ENCODE measurements around the gene ZNF391. TPM values are rescaled to one million over a fixed set of nuclear protein-coding genes. Genes with fewer than 3 reads are reported as not detected.

ZNF391 gene
- total and polyA plus RNA-seq, 2 of the 4 experiments (the other 2 are of a cell fraction): 0.18 to 0.22 TPM

Small RNA genes lying within 50 kb of the gene (microRNA-seq; reads per million reads assigned to microRNA genes)
- not detected for gene MCFD2P1 (ENCODE audit: insufficient read depth, insufficient read length)

Small RNA genes lying within 50 kb of the gene (small RNA-seq; reads per million reads assigned to genes)
- 0 reads per million in 5 experiments for gene MCFD2P1

Other genes starting within 250 kb of the ZNF391 start
- gene PRSS16, start 141.1 kb upstream of the ZNF391 start, total RNA-seq (2012; rRNA removed): not detected in 2 replicates
- gene PRSS16, start 141.1 kb upstream of the ZNF391 start, polyA plus RNA-seq (2012; rRNA removed): 0.14 and 0.39 TPM in 2 replicates
- gene POM121L2, start 76.5 kb upstream of the ZNF391 start, total RNA-seq (2012; rRNA removed): not detected in 2 replicates
- not detected in 2 replicates for gene POM121L2, start 76.5 kb upstream of the ZNF391 start, polyA plus RNA-seq (2012; rRNA removed)
- gene ZNF184, start 84.3 kb downstream of the ZNF391 start, total RNA-seq (2012; rRNA removed): 8.1 and 10.6 TPM in 2 replicates
- gene ZNF184, start 84.3 kb downstream of the ZNF391 start, polyA plus RNA-seq (2012; rRNA removed): 2.0 and 2.8 TPM in 2 replicates